H9 (cell line): Measurements from ENCODE around the gene ABCG5. TPM values are rescaled to one million over a fixed set of nuclear protein-coding genes. Genes with fewer than 3 reads are reported as not detected.

Source experiments
- DNase-seq: peaks from one replicate; pipeline ENCODE4 v3.0.0-alpha.2; 2017
- H2AFZ ChIP-seq: one replicate; pipeline ENCODE4 v1.6.1; 2013; ENCODE audit warnings: mild to moderate bottlenecking, low read length, control low read depth, moderate library complexity
- H2AK5ac ChIP-seq: 2 replicates; pipeline ENCODE4 v1.6.1; 2013; ENCODE audit warnings: low read length, control low read depth, mixed read lengths; ENCODE audit not compliant: insufficient read length
- H2BK120ac ChIP-seq: one replicate; pipeline ENCODE4 v1.6.1; 2013; ENCODE audit warnings: low read depth, mild to moderate bottlenecking, low read length, control low read depth, inconsistent platforms; ENCODE audit not compliant: poor library complexity, severe bottlenecking
- H2BK12ac ChIP-seq: 2 replicates; pipeline ENCODE4 v1.6.1; 2013; ENCODE audit warnings: low read length, control low read depth, mixed read lengths, low read depth; ENCODE audit not compliant: insufficient read length
- H2BK15ac ChIP-seq: 2 replicates; pipeline ENCODE4 v1.6.1; 2013; ENCODE audit warnings: low read depth, low read length, control low read depth
- H2BK20ac ChIP-seq: one replicate; pipeline ENCODE4 v1.6.1; 2013; ENCODE audit warnings: low read depth, mild to moderate bottlenecking, low read length, control low read depth, inconsistent platforms; ENCODE audit not compliant: poor library complexity, severe bottlenecking
- H2BK5ac ChIP-seq: 2 replicates; pipeline ENCODE4 v1.6.1; 2013; ENCODE audit warnings: low read length, control low read depth, mixed read lengths; ENCODE audit not compliant: insufficient read length
- H3K14ac ChIP-seq: 2 replicates; pipeline ENCODE4 v1.6.1; 2013; ENCODE audit warnings: low read length, control low read depth; ENCODE audit not compliant: insufficient read depth
- H3K18ac ChIP-seq: 2 replicates; pipeline ENCODE4 v1.6.1; 2013; ENCODE audit warnings: low read depth, mild to moderate bottlenecking, mixed read lengths, low read length, control low read depth; ENCODE audit not compliant: insufficient read length
- H3K23ac ChIP-seq: 2 replicates; pipeline ENCODE4 v1.6.1; 2013; ENCODE audit warnings: low read length, control low read depth, mixed read lengths, low read depth; ENCODE audit not compliant: insufficient read length
- H3K23me2 ChIP-seq: 2 replicates; pipeline ENCODE4 v1.6.1; 2013; ENCODE audit warnings: low read depth, mild to moderate bottlenecking, mixed read lengths, low read length, control low read depth; ENCODE audit not compliant: insufficient read length, poor library complexity, severe bottlenecking
- H3K27ac ChIP-seq: 2 replicates; pipeline ENCODE4 v1.5.1; 2013; ENCODE audit warnings: low read length, control low read depth, mixed read lengths, low read depth; ENCODE audit not compliant: insufficient read length
- H3K27me3 ChIP-seq: 2 replicates; pipeline ENCODE4 v1.6.1; 2013; ENCODE audit warnings: low read length, control low read depth, inconsistent platforms; ENCODE audit not compliant: insufficient read depth
- H3K4ac ChIP-seq: 2 replicates; pipeline ENCODE4 v1.6.1; 2013; ENCODE audit warnings: low read depth, mild to moderate bottlenecking, control low read depth, inconsistent platforms, low read length, moderate library complexity
- H3K4me1 ChIP-seq: 2 replicates; pipeline ENCODE4 v1.6.1; 2013; ENCODE audit warnings: low read length, control low read depth, inconsistent platforms; ENCODE audit not compliant: insufficient read depth
- H3K4me2 ChIP-seq: 2 replicates; pipeline ENCODE4 v1.6.1; 2013; ENCODE audit warnings: low read length, control low read depth, mixed read lengths; ENCODE audit not compliant: insufficient read length, insufficient read depth
- H3K56ac ChIP-seq: 2 replicates; pipeline ENCODE4 v1.6.1; 2013; ENCODE audit warnings: low read depth, mild to moderate bottlenecking, mixed read lengths, low read length, control low read depth; ENCODE audit not compliant: insufficient read length
- H3K79me1 ChIP-seq: 2 replicates; pipeline ENCODE4 v1.6.1; 2013; ENCODE audit warnings: low read depth, mild to moderate bottlenecking, moderate library complexity, low read length, control low read depth, inconsistent platforms; ENCODE audit not compliant: insufficient read depth, poor library complexity, severe bottlenecking
- H3K79me2 ChIP-seq: 2 replicates; pipeline ENCODE4 v1.6.1; 2013; ENCODE audit warnings: low read length, control low read depth, inconsistent platforms; ENCODE audit not compliant: insufficient read depth
- H3K9ac ChIP-seq: 2 replicates; pipeline ENCODE4 v1.6.1; 2013; ENCODE audit warnings: low read length, control low read depth, mixed read lengths; ENCODE audit not compliant: insufficient read length; ENCODE audit errors: extremely low read depth
- H3K9me3 ChIP-seq: one replicate; pipeline ENCODE4 v1.6.1; 2013; ENCODE audit warnings: low read depth, low read length, inconsistent platforms; ENCODE audit not compliant: control insufficient read depth
- H3T11ph ChIP-seq: one replicate; pipeline ENCODE4 v1.6.1; 2013; ENCODE audit warnings: mild to moderate bottlenecking, low read length, control low read depth, inconsistent platforms
- H4K20me1 ChIP-seq: one replicate; pipeline ENCODE4 v1.6.1; 2013; ENCODE audit not compliant: control insufficient read depth, insufficient read length, insufficient read depth
- H4K5ac ChIP-seq: 2 replicates; pipeline ENCODE4 v1.6.1; 2013; ENCODE audit warnings: low read depth, mild to moderate bottlenecking, mixed read lengths, low read length, control low read depth; ENCODE audit not compliant: insufficient read length
- H4K8ac ChIP-seq: replicated peaks from 2 replicates; pipeline ENCODE4 v1.6.1; 2013; ENCODE audit warnings: low read length, control low read depth, mixed read lengths, low read depth; ENCODE audit not compliant: insufficient read length
- H4K91ac ChIP-seq: 2 replicates; pipeline ENCODE4 v1.6.1; 2013; ENCODE audit warnings: low read depth, mild to moderate bottlenecking, moderate library complexity, mixed read lengths, low read length, control low read depth; ENCODE audit not compliant: insufficient read length
- H3K27ac Mint-ChIP-seq, 3 experiments: 2 replicates in 2 of 3; 3 replicates in 1 of 3; pipeline ENCODE4 v1.8.0; 2020 to 2021; ENCODE audit warnings: mixed read lengths in 3 of 3, mild to moderate bottlenecking in 1 of 3, moderate library complexity in 1 of 3
- H3K27me3 Mint-ChIP-seq: 2 replicates; pipeline ENCODE4 v1.8.0; 2021; ENCODE audit warnings: low read depth, mild to moderate bottlenecking, moderate library complexity, mixed read lengths
- H3K36me3 Mint-ChIP-seq, 3 experiments: 2 replicates in 2 of 3; 3 replicates in 1 of 3; pipeline ENCODE4 v1.8.0; 2020 to 2021; ENCODE audit warnings: low read depth in 3 of 3, mixed read lengths in 3 of 3; ENCODE audit not compliant: insufficient read depth in 1 of 3
- H3K4me1 Mint-ChIP-seq, 2 experiments: 2 replicates each; pipeline ENCODE4 v1.8.0; 2020; ENCODE audit warnings: mixed read lengths in 2 of 2
- H3K4me3 Mint-ChIP-seq, 2 experiments: 2 replicates in 1 of 2; 3 replicates in 1 of 2; pipeline ENCODE4 v1.8.0; 2020 to 2021; ENCODE audit warnings: mild to moderate bottlenecking in 2 of 2, mixed read lengths in 2 of 2, moderate library complexity in 1 of 2
- H3K9me3 Mint-ChIP-seq, 2 experiments: 2 replicates in 1 of 2; 3 replicates in 1 of 2; pipeline ENCODE4 v1.8.0; 2020; ENCODE audit warnings: mild to moderate bottlenecking in 2 of 2, mixed read lengths in 2 of 2, moderate library complexity in 1 of 2
- WGBS: extraction: QIAGEN DNeasy Blood & Tissue Kit; methylation state at CpG from one replicate; pipeline ENCODE4 v1.1.7; 2013; ENCODE audit warnings: missing lambda C conversion rate, low lambda C conversion rate, mixed read lengths; ENCODE audit not compliant: insufficient read length; ENCODE audit errors: extremely low coverage; 5-methylcytosine and 5-hydroxymethylcytosine counted together
- total RNA-seq: library from RNA; stranded (reverse); gene quantifications from 2 replicates; pipeline ENCODE4 v1.2.1, GENCODE V29; 2021
- TF ChIP-seq, protein P1 (sequence below): fragments of 200-600 bp; sonication (generic); conservative IDR thresholded peaks from 3 replicates; pipeline ENCODE4 v1.8.0; 2021; ENCODE audit warnings: antibody characterized with exemption, mild to moderate bottlenecking

The ABCG5 gene
- total RNA-seq, 1 experiment from 2014 or later: not detected

DNA sequence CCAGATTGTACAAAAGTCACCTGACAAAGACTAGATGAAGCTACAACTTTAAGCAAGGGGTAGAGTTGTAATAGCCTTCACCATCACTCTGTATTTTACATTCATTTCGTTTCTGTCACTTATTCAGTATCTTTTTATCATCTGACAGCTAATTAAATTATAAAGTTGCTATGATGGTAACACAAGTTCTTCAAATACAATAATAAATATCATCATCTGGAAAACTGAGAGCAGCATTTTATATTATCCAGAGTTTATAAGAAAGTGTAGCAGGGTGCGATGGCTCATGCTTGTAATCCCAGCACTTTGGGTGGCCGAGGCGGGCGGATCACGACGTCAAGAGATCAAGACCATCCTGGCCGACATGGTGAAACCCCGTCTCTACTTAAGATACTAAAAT is 43.7 kb downstream of the ABCG5 start:
- no peak overlapping the region for H2BK20ac ChIP-seq
- no peak overlapping the region; a peak in 1 of 7 replicates for H3K27ac Mint-ChIP-seq
- H3K27me3 Mint-ChIP-seq: no peaks in the 10 kb centered on the region
- H3K4me1 ChIP-seq: no peaks in the 10 kb centered on the region
- H4K5ac ChIP-seq: no peak overlapping the region
- no peak overlapping the region for H3K18ac ChIP-seq
- no peak overlapping the region for H2AK5ac ChIP-seq
- no peak overlapping the region for H3K23ac ChIP-seq
- DNase-seq: no peak
- H3T11ph ChIP-seq: no peak overlapping the region
- no CpG with 5 or more reads among the region's 9 CpGs for WGBS
- H3K27me3 ChIP-seq: no peaks in the 10 kb centered on the region
- H2BK15ac ChIP-seq: no peak overlapping the region
- H3K14ac ChIP-seq: no peak overlapping the region
- no peak overlapping the region for H3K9ac ChIP-seq
- H3K36me3 Mint-ChIP-seq: no peaks in the 10 kb centered on the region
- no peaks in the 10 kb centered on the region for H4K20me1 ChIP-seq
- no peaks in the 10 kb centered on the region for H3K23me2 ChIP-seq
- H3K9me3 ChIP-seq: no peaks in the 10 kb centered on the region
- H2BK12ac ChIP-seq: no peak overlapping the region
- H3K27ac ChIP-seq: no peak overlapping the region
- no peak overlapping the region for H3K56ac ChIP-seq
- no peaks in the 10 kb centered on the region for H3K4me1 Mint-ChIP-seq
- no peaks in the 10 kb centered on the region for H3K79me2 ChIP-seq
- H2BK120ac ChIP-seq: no peak overlapping the region
- no peak overlapping the region for H3K4ac ChIP-seq
- H3K4me2 ChIP-seq: no peak overlapping the region
- no peak overlapping the region for H2BK5ac ChIP-seq
- no peak overlapping the region for H4K91ac ChIP-seq
- no peaks in the 10 kb centered on the region for H3K79me1 ChIP-seq
- no peaks in the 10 kb centered on the region for H3K9me3 Mint-ChIP-seq
- no peak overlapping the region for H2AFZ ChIP-seq
- no peak overlapping the region for H4K8ac ChIP-seq
- TF ChIP-seq, protein P1, sequence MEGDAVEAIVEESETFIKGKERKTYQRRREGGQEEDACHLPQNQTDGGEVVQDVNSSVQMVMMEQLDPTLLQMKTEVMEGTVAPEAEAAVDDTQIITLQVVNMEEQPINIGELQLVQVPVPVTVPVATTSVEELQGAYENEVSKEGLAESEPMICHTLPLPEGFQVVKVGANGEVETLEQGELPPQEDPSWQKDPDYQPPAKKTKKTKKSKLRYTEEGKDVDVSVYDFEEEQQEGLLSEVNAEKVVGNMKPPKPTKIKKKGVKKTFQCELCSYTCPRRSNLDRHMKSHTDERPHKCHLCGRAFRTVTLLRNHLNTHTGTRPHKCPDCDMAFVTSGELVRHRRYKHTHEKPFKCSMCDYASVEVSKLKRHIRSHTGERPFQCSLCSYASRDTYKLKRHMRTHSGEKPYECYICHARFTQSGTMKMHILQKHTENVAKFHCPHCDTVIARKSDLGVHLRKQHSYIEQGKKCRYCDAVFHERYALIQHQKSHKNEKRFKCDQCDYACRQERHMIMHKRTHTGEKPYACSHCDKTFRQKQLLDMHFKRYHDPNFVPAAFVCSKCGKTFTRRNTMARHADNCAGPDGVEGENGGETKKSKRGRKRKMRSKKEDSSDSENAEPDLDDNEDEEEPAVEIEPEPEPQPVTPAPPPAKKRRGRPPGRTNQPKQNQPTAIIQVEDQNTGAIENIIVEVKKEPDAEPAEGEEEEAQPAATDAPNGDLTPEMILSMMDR: no peak
- no peak overlapping the region for H3K4me3 Mint-ChIP-seq
